ENCODE results near the gene APOA4.

APOA4 gene

DNA sequence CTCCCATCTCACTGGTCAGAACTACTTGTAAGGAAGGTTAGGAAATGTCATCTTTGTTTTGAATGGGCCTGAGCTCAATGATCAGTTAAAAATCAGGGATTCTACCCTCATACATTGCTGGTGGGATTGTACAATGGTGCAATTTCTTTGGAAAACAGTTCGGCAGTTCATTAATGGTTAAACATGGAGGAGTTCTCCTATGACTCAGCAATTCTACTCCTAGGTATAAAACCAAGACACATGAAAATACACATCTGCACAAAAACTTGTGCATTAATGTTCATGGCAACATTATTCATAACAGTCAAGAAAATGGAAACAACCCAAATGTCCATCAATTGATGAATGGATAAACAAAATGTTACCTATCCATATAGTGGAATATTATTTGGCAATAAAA lies 26.6 kb downstream of the APOA4 start:
- CTCF ChIA-PET: interaction anchor here (0.6 kb wide), 2 partner anchors 84 to 164 kb away, joined by 3 read pairs; no protein-coding TSS in a partner anchor

GRCh38 chr11:116794851-116795250 lies 28.3 kb downstream of the APOA4 start:
- Histone ChIP-seq H3K27ac (ENCODE audit: extremely low read depth, low read depth, low read length) (no peak overlapping the region), H3K4me3 (ENCODE audit: low read depth, low read length) (no peak overlapping the region), H3K36me3 (ENCODE audit: control insufficient read depth in 2 of 2, insufficient read depth in 1 of 2, low read length in 2 of 2) (no peaks in the 10 kb centered on the region), H3K4me1 (ENCODE audit: control insufficient read depth, insufficient read depth, low read length) (no peaks in the 10 kb centered on the region), H3K9me3 (ENCODE audit: control insufficient read depth, insufficient read depth, low read depth, low read length) (no peaks in the 10 kb centered on the region)
- TF ChIP-seq IKZF3 (tag by site-specific recombination; IDR thresholded peaks at IDR 0.05) (no peak), YY2 (tag by site-specific recombination; IDR thresholded peaks at IDR 0.05) (no peak), ZNF600 (tag by site-specific recombination; IDR thresholded peaks at IDR 0.05) (no peak), ZNF274 (IDR thresholded peaks at IDR 0.05; ENCODE audit: low read length) (no peak), ZNF274 (tag by site-specific recombination; IDR thresholded peaks at IDR 0.05; ENCODE audit: borderline replicate concordance) (no peak), ZNF239 (tag by site-specific recombination; IDR thresholded peaks at IDR 0.05) (no peak), ZNF2 (tag by site-specific recombination; IDR thresholded peaks at IDR 0.05) (no peak), ZNF341 (tag by site-specific recombination; IDR thresholded peaks at IDR 0.05; ENCODE audit: low read depth) (no peak), ZNF704 (tag by site-specific recombination; IDR thresholded peaks at IDR 0.05) (no peak), HOXD13 (CRISPR knock-in tag; IDR thresholded peaks at IDR 0.05; ENCODE audit: borderline replicate concordance) (no peak), ZFHX2 (tag by site-specific recombination; conservative IDR thresholded peaks at IDR 0.05) (no peak), ZNF24 (tag by site-specific recombination; IDR thresholded peaks at IDR 0.05) (no peak), PBX3 (CRISPR knock-in tag; IDR thresholded peaks at IDR 0.05) (no peak)
- TF ChIP-seq, protein P1, sequence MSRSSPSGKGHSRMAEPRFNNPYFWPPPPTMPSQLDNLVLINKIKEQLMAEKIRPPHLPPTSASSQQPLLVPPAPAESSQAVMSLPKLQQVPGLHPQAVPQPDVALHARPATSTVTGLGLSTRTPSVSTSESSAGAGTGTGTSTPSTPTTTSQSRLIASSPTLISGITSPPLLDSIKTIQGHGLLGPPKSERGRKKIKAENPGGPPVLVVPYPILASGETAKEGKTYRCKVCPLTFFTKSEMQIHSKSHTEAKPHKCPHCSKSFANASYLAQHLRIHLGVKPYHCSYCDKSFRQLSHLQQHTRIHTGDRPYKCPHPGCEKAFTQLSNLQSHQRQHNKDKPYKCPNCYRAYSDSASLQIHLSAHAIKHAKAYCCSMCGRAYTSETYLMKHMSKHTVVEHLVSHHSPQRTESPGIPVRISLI (tag by site-specific recombination; IDR thresholded peaks at IDR 0.05): no peak
- TF ChIP-seq, protein P2, sequence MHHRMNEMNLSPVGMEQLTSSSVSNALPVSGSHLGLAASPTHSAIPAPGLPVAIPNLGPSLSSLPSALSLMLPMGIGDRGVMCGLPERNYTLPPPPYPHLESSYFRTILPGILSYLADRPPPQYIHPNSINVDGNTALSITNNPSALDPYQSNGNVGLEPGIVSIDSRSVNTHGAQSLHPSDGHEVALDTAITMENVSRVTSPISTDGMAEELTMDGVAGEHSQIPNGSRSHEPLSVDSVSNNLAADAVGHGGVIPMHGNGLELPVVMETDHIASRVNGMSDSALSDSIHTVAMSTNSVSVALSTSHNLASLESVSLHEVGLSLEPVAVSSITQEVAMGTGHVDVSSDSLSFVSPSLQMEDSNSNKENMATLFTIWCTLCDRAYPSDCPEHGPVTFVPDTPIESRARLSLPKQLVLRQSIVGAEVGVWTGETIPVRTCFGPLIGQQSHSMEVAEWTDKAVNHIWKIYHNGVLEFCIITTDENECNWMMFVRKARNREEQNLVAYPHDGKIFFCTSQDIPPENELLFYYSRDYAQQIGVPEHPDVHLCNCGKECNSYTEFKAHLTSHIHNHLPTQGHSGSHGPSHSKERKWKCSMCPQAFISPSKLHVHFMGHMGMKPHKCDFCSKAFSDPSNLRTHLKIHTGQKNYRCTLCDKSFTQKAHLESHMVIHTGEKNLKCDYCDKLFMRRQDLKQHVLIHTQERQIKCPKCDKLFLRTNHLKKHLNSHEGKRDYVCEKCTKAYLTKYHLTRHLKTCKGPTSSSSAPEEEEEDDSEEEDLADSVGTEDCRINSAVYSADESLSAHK (tag by site-specific recombination; IDR thresholded peaks at IDR 0.05): no peak
- ChIA-PET CTCF (interaction anchor here (0.7 to 6.9 kb wide), 3 partner anchors 43 to 311 kb away, joined by 3 to 118 read pairs (median 89); partner anchors contain the start of gene APOA1), POLR2A (no interaction called here)

More for the DNA sequence above, 26.6 kb downstream of the APOA4 start:
- no peaks in the 10 kb centered on the region for H3K9me3 ChIP-seq (ENCODE audit: control insufficient read depth, insufficient read depth, low read depth, low read length)
- POLR2A ChIA-PET: no interaction called here
- no peaks in the 10 kb centered on the region for H3K4me1 ChIP-seq (ENCODE audit: control insufficient read depth, insufficient read depth, low read length)
- TF ChIP-seq ZNF24 (tag by site-specific recombination; IDR thresholded peaks at IDR 0.05) (no peak), ZNF146 (tag by site-specific recombination; IDR thresholded peaks at IDR 0.05) (0 out of 2 replicates have a peak, but pooled peaks have one; percentile 17)
- no peak overlapping the region for H3K4me3 ChIP-seq (ENCODE audit: low read depth, low read length)
- no peak overlapping the region for H3K27ac ChIP-seq (ENCODE audit: extremely low read depth, low read depth, low read length)
- no peaks in the 10 kb centered on the region for H3K36me3 ChIP-seq (ENCODE audit: control insufficient read depth in 2 of 2, insufficient read depth in 1 of 2, low read length in 2 of 2)

GRCh38 chr11:116793772-116794097 lies 29.4 kb downstream of the APOA4 start:
- CTCF ChIA-PET: interaction anchor here (0.7 to 6.9 kb wide), 5 partner anchors 19 to 312 kb away, joined by 3 to 118 read pairs (median 4); partner anchors contain the start of gene APOA1
- Histone ChIP-seq H3K9me3 (ENCODE audit: control insufficient read depth, insufficient read depth, low read depth, low read length) (no peaks in the 10 kb centered on the region), H3K4me3 (ENCODE audit: low read depth, low read length) (no peak overlapping the region), H3K36me3 (ENCODE audit: control insufficient read depth in 2 of 2, insufficient read depth in 1 of 2, low read length in 2 of 2) (no peaks in the 10 kb centered on the region), H3K27ac (ENCODE audit: extremely low read depth, low read depth, low read length) (no peak overlapping the region), H3K4me1 (ENCODE audit: control insufficient read depth, insufficient read depth, low read length) (no peaks in the 10 kb centered on the region)
- POLR2A ChIA-PET: interaction anchor here (1.2 kb wide), 1 partner anchor 385 kb away, joined by 4 read pairs; the partner anchor contains the start of gene SIDT2
- TF ChIP-seq ZNF624 (tag by site-specific recombination; IDR thresholded peaks at IDR 0.05): no peak
- no peak for TF ChIP-seq ZNF214 (tag by site-specific recombination; IDR thresholded peaks at IDR 0.05; ENCODE audit: borderline replicate concordance)
- no peak for TF ChIP-seq ZNF114 (tag by site-specific recombination; IDR thresholded peaks at IDR 0.05)
- TF ChIP-seq, protein P3, sequence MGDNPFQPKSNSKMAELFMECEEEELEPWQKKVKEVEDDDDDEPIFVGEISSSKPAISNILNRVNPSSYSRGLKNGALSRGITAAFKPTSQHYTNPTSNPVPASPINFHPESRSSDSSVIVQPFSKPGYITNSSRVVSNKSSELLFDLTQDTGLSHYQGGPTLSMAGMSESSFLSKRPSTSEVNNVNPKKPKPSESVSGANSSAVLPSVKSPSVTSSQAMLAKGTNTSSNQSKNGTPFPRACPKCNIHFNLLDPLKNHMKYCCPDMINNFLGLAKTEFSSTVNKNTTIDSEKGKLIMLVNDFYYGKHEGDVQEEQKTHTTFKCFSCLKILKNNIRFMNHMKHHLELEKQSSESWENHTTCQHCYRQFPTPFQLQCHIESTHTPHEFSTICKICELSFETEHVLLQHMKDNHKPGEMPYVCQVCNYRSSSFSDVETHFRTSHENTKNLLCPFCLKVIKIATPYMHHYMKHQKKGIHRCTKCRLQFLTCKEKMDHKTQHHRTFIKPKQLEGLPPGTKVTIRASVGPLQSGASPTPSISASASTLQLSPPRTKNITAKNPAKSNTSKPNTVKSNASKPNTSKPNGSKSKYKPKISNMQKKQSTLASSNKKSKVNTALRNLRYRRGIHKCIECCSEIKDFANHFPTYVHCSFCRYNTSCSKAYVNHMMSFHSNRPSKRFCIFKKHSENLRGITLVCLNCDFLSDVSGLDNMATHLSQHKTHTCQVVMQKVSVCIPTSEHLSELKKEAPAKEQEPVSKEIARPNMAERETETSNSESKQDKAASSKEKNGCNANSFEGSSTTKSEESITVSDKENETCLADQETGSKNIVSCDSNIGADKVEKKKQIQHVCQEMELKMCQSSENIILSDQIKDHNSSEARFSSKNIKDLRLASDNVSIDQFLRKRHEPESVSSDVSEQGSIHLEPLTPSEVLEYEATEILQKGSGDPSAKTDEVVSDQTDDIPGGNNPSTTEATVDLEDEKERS (tag by site-specific recombination; IDR thresholded peaks at IDR 0.05): no peak
- TF ChIP-seq, protein P4, sequence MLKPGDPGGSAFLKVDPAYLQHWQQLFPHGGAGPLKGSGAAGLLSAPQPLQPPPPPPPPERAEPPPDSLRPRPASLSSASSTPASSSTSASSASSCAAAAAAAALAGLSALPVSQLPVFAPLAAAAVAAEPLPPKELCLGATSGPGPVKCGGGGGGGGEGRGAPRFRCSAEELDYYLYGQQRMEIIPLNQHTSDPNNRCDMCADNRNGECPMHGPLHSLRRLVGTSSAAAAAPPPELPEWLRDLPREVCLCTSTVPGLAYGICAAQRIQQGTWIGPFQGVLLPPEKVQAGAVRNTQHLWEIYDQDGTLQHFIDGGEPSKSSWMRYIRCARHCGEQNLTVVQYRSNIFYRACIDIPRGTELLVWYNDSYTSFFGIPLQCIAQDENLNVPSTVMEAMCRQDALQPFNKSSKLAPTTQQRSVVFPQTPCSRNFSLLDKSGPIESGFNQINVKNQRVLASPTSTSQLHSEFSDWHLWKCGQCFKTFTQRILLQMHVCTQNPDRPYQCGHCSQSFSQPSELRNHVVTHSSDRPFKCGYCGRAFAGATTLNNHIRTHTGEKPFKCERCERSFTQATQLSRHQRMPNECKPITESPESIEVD (tag by site-specific recombination; IDR thresholded peaks at IDR 0.05): no peak
- TF ChIP-seq ZNF561 (tag by site-specific recombination; IDR thresholded peaks at IDR 0.05; ENCODE audit: borderline replicate concordance): no peak
